Naive thymus-derived CD8-positive, alpha-beta T cell (primary cell): Measurements from ENCODE around the gene RBPJ. TPM values are rescaled to one million over a fixed set of nuclear protein-coding genes. Genes with fewer than 3 reads are reported as not detected.
"Not testable (repeated sequence)": the region's sequence is repeated elsewhere in the genome, so short reads cannot be mapped to it uniquely, and the experiment has no call there.

Source experiments
- ATAC-seq, 2 donors: fragments of 150-1000 bp; cut with Tn5 transposase in 1 of 2; sonication (Bioruptor Pico), chemical (Tn5 transposase) in 1 of 2; 1 replicate in 1 of 2; 2 replicates in 1 of 2; pipeline ENCODE4 v1.10.0; 2021; ENCODE audit warnings: mild to moderate bottlenecking in 2 of 2, moderate library complexity in 2 of 2
- POLR2A ChIA-PET: fragments of 350-600 bp; sonication (Branson Sonifier 250); formaldehyde crosslinking; loops from one replicate; lab custom pipeline; 2021; ENCODE audit warnings: antibody characterized with exemption; lab: Charles Lee
- DNase-seq, 10 donors: peaks; one replicate each; pipeline versions ENCODE4 v3.0.0 to v3.0.0-alpha.2; 2020 to 2022
- H3K27ac Mint-ChIP-seq, 10 donors: one replicate each; pipeline ENCODE4 v1.8.0; 2020 to 2022; ENCODE audit warnings: mild to moderate bottlenecking in 10 of 10, mixed read lengths in 10 of 10, moderate library complexity in 4 of 10, inconsistent platforms in 1 of 10
- H3K27me3 Mint-ChIP-seq, 5 donors: one replicate each; pipeline ENCODE4 v1.8.0; 2021 to 2022; ENCODE audit warnings: mixed read lengths in 5 of 5
- H3K36me3 Mint-ChIP-seq, 3 donors: one replicate each; pipeline ENCODE4 v1.8.0; 2020 to 2022; ENCODE audit warnings: mixed read lengths in 3 of 3, mild to moderate bottlenecking in 2 of 3, inconsistent platforms in 1 of 3
- H3K4me1 Mint-ChIP-seq, 4 donors: one replicate each; pipeline ENCODE4 v1.8.0; 2021 to 2022; ENCODE audit warnings: mixed read lengths in 4 of 4
- H3K4me3 Mint-ChIP-seq, 10 donors: one replicate each; pipeline ENCODE4 v1.8.0; 2020 to 2022; ENCODE audit warnings: mild to moderate bottlenecking in 10 of 10, mixed read lengths in 10 of 10, moderate library complexity in 6 of 10, inconsistent platforms in 1 of 10
- H3K9me3 Mint-ChIP-seq, 9 donors: one replicate each; pipeline ENCODE4 v1.8.0; 2020 to 2022; ENCODE audit warnings: mixed read lengths in 9 of 9, mild to moderate bottlenecking in 3 of 9, inconsistent platforms in 1 of 9, moderate library complexity in 1 of 9
- polyA plus RNA-seq, 3 donors: library from polyadenylated mRNA; unstranded; fragments of 300-500 nt; fragmentation: Illumina TruSeq; gene quantifications; one replicate each; pipeline ENCODE4 v1.2.3, GENCODE V29; 2021
- total RNA-seq, 8 experiments: library from RNA in 2 of 8; stranded (reverse) in 2 of 8; gene quantifications; one replicate each; pipeline ENCODE4 v1.2.3 and lab custom pipeline; 2021 to 2026

RBPJ gene
- total and polyA plus RNA-seq, 5 experiments from 2014 or later = 49.1 to 78.4 (median 59.6) TPM

- Mint-ChIP-seq H3K4me3 (no peak overlapping the region), H3K9me3 (no peaks in the 10 kb centered on the region), H3K27me3 (peaks cover 0 to 3% (median 0%) of the 10 kb centered on the region in 5 donors), H3K4me1 (peaks cover 0 to 13% (median 3%) of the 10 kb centered on the region in 4 donors), H3K36me3 (no peaks in the 10 kb centered on the region), H3K27ac (peak overlapping the region in 1 of 10 donors; percentile 31)
- DNase-seq = no peak
- no peak for ATAC-seq
- POLR2A ChIA-PET = no interaction called here
Measured at GRCh38 chr4:26308568-26308967, 12.2 kb upstream of the RBPJ start.

- POLR2A ChIA-PET = no interaction called here
- Mint-ChIP-seq H3K27ac (no peak overlapping the region), H3K36me3 (peaks cover 0 to 3% (median 2%) of the 10 kb centered on the region in 3 donors), H3K4me3 (no peak overlapping the region), H3K27me3 (peaks cover 0 to 3% (median 0%) of the 10 kb centered on the region in 5 donors), H3K9me3 (peaks cover 0 to 14% (median 7%) of the 10 kb centered on the region in 9 donors), H3K4me1 (peaks cover 0 to 13% (median 3%) of the 10 kb centered on the region in 4 donors)
- ATAC-seq = no peak
- DNase-seq = no peak
Measured at GRCh38 chr4:26310264-26310663, 10.6 kb upstream of the RBPJ start.

GRCh38 chr4:26311633-26312032 lies 9.2 kb upstream of the RBPJ start:
- Mint-ChIP-seq H3K9me3 (peaks cover 0 to 20% (median 11%) of the 10 kb centered on the region in 9 donors), H3K4me3 (no peak overlapping the region), H3K36me3 (peaks cover 0 to 5% (median 2%) of the 10 kb centered on the region in 3 donors), H3K27ac (no peak overlapping the region), H3K27me3 (no peaks in the 10 kb centered on the region), H3K4me1 (peaks cover 0 to 13% (median 2%) of the 10 kb centered on the region in 4 donors)
- no peak for DNase-seq
- no peak for ATAC-seq
- POLR2A ChIA-PET = no interaction called here

- ATAC-seq, POLR2A ChIA-PET, H3K4me3 Mint-ChIP-seq, H3K27me3 Mint-ChIP-seq, H3K36me3 Mint-ChIP-seq: not testable (repeated sequence)
- Mint-ChIP-seq H3K4me1 (peaks cover 6 to 18% (median 16%) of the 10 kb centered on the region in 4 donors), H3K9me3 (peaks cover 3 to 20% (median 13%) of the 10 kb centered on the region in 9 donors), H3K27ac (peak overlapping the region in 2 of 10 donors; percentile 40 to 84)
- DNase-seq = peak in 1 of 10 donors; percentile 7
Measured at GRCh38 chr4:26315316-26315932, 5.4 kb upstream of the RBPJ start.

GRCh38 chr4:26317766-26318165 lies 3.0 kb upstream of the RBPJ start:
- Mint-ChIP-seq H3K27ac (peak overlapping the region in 3 of 10 donors; percentile 89 to 98 (median 95)), H3K36me3 (peaks cover 0 to 5% (median 2%) of the 10 kb centered on the region in 3 donors), H3K4me1 (peaks cover 15 to 31% (median 21%) of the 10 kb centered on the region in 4 donors), H3K27me3 (no peaks in the 10 kb centered on the region), H3K9me3 (peaks cover 3 to 20% (median 13%) of the 10 kb centered on the region in 9 donors), H3K4me3 (peak overlapping the region in 7 of 10 donors; percentile 33 to 100 (median 96))
- POLR2A ChIA-PET = no interaction called here
- ATAC-seq (no peak), DNase-seq (no peak)

GRCh38 chr4:26319467-26319948 lies 1.3 kb upstream of the RBPJ start:
- peak overlapping the region; percentile 92 to 100 (median 98) for H3K4me3 Mint-ChIP-seq
- ATAC-seq (peak; percentile 72 to 78), DNase-seq (peak; percentile 82 to 98 (median 94))
- POLR2A ChIA-PET = interaction anchor here (0.6 to 2.3 kb wide), 10 partner anchors 10 to 477 kb away, joined by 3 to 10 read pairs (median 3); partner anchors contain the start of genes SMIM20 and TBC1D19
- H3K27me3 Mint-ChIP-seq = no peaks in the 10 kb centered on the region
- peaks cover 20 to 44% (median 34%) of the 10 kb centered on the region in 4 donors for H3K4me1 Mint-ChIP-seq
- H3K36me3 Mint-ChIP-seq = peaks cover 0 to 5% (median under 1%) of the 10 kb centered on the region in 3 donors
- peaks cover 3 to 17% (median 10%) of the 10 kb centered on the region in 9 donors for H3K9me3 Mint-ChIP-seq
- H3K27ac Mint-ChIP-seq = peak overlapping the region; percentile 95 to 99 (median 98)

GRCh38 chr4:26319949-26320537 lies 771 bp upstream of the RBPJ start:
- H3K9me3 Mint-ChIP-seq = peaks cover 3 to 17% (median 8%) of the 10 kb centered on the region in 9 donors
- peaks cover 0 to 5% (median 0%) of the 10 kb centered on the region in 3 donors for H3K36me3 Mint-ChIP-seq
- POLR2A ChIA-PET = interaction anchor here (0.6 to 2.3 kb wide), 7 partner anchors 10 to 1008 kb away, joined by 3 to 10 read pairs (median 3); partner anchors contain the start of gene TBC1D19
- H3K27me3 Mint-ChIP-seq = no peaks in the 10 kb centered on the region
- ATAC-seq = peak; percentile 24 to 30
- H3K4me1 Mint-ChIP-seq = peaks cover 23 to 47% (median 37%) of the 10 kb centered on the region in 4 donors
- peak overlapping the region; percentile 95 to 99 (median 98) for H3K27ac Mint-ChIP-seq
- peak overlapping the region; percentile 92 to 100 (median 98) for H3K4me3 Mint-ChIP-seq
- DNase-seq = peak in 6 of 10 donors; percentile 13 to 74 (median 49)

GRCh38 chr4:26321373-26322221 lies 783 bp downstream of the RBPJ start:
- POLR2A ChIA-PET = no interaction called here
- peaks cover 25 to 53% (median 43%) of the 10 kb centered on the region in 4 donors for H3K4me1 Mint-ChIP-seq
- ATAC-seq = no peak

GRCh38 chr4:26322346-26322745 lies 1.5 kb downstream of the RBPJ start:
- Mint-ChIP-seq H3K36me3 (no peaks in the 10 kb centered on the region), H3K4me3 (peak overlapping the region; percentile 89 to 100 (median 94)), H3K4me1 (peaks cover 28 to 59% (median 44%) of the 10 kb centered on the region in 4 donors), H3K9me3 (peaks cover 0 to 6% (median 0%) of the 10 kb centered on the region in 9 donors), H3K27ac (peak overlapping the region in 5 of 10 donors; percentile 85 to 100 (median 95)), H3K27me3 (no peaks in the 10 kb centered on the region)
- DNase-seq (no peak), ATAC-seq (no peak)
- POLR2A ChIA-PET = interaction anchor here (0.6 kb wide), 1 partner anchor 32 kb away, joined by 4 read pairs; no protein-coding TSS in a partner anchor

More at GRCh38 chr4:26321373-26322221, 783 bp downstream of the RBPJ start:
- peak overlapping the region; percentile 89 to 100 (median 95) for H3K27ac Mint-ChIP-seq
- H3K36me3 Mint-ChIP-seq = no peaks in the 10 kb centered on the region
- peak overlapping the region; percentile 89 to 100 (median 94) for H3K4me3 Mint-ChIP-seq
- peaks cover 0 to 9% (median 0%) of the 10 kb centered on the region in 9 donors for H3K9me3 Mint-ChIP-seq
- peak in 9 of 10 donors; percentile 7 to 67 (median 28) for DNase-seq
- H3K27me3 Mint-ChIP-seq = no peaks in the 10 kb centered on the region

- Mint-ChIP-seq H3K36me3 (no peaks in the 10 kb centered on the region), H3K4me1 (peaks cover 27 to 53% (median 41%) of the 10 kb centered on the region in 4 donors), H3K27me3 (no peaks in the 10 kb centered on the region), H3K27ac (peak overlapping the region in 1 of 10 donors; percentile 15), H3K4me3 (no peak overlapping the region), H3K9me3 (peaks cover 0 to 2% (median 0%) of the 10 kb centered on the region in 9 donors)
- DNase-seq = no peak
- POLR2A ChIA-PET = interaction anchor here (0.7 kb wide), 1 partner anchor 90 kb away, joined by 3 read pairs; no protein-coding TSS in a partner anchor
- no peak for ATAC-seq
Measured at GRCh38 chr4:26323821-26324220, 3.0 kb downstream of the RBPJ start.

- peak; percentile 19 to 32 for ATAC-seq
- POLR2A ChIA-PET = no interaction called here
- DNase-seq = peak in 3 of 10 donors; percentile 22 to 28 (median 26)
- peak overlapping the region in 2 of 10 donors; percentile 1 to 69 for H3K27ac Mint-ChIP-seq
- no peaks in the 10 kb centered on the region for H3K27me3 Mint-ChIP-seq
- peaks cover 31 to 54% (median 41%) of the 10 kb centered on the region in 4 donors for H3K4me1 Mint-ChIP-seq
- no peaks in the 10 kb centered on the region for H3K9me3 Mint-ChIP-seq
- H3K4me3 Mint-ChIP-seq = peak overlapping the region in 3 of 10 donors; percentile 1 to 52 (median 17)
- H3K36me3 Mint-ChIP-seq = no peaks in the 10 kb centered on the region
Measured at GRCh38 chr4:26325191-26325590, 4.4 kb downstream of the RBPJ start.
